Caco-2 (cell line): ENCODE results near the gene KLHL24. TPM values are rescaled to one million over a fixed set of nuclear protein-coding genes. Genes with fewer than 3 reads are reported as not detected.
"Not testable (repeated sequence)": the region's sequence is repeated elsewhere in the genome, so short reads cannot be mapped to it uniquely, and the experiment has no call there.

Source experiments
- BruUV-seq: library from RNA; stranded (reverse); fragments of 400-500 nt; replicated peaks from 2 replicates; lab custom pipeline; 2021; lab: Mats Ljungman, UMichigan
- CTCF ChIA-PET: fragments of 300-600 bp; sonication (Branson Sonifier 250); formaldehyde crosslinking; loops from one replicate; lab custom pipeline; 2022; ENCODE audit warnings: antibody characterized with exemption; lab: Charles Lee
- POLR2A ChIA-PET: fragments of 300-600 bp; sonication (Branson Sonifier 250); formaldehyde crosslinking; loops from one replicate; lab custom pipeline; 2022; ENCODE audit warnings: antibody characterized with exemption; lab: Charles Lee
- DNase-seq, 2 experiments: peaks; one replicate each; pipeline versions ENCODE4 v3.0.0 to v3.0.0-alpha.2; 2020 to 2022
- H3K27me3 ChIP-seq: replicated peaks from 2 replicates; pipeline ENCODE4 v1.6.0; 2011; ENCODE audit warnings: low read length; ENCODE audit not compliant: control insufficient read depth, insufficient read depth
- H3K36me3 ChIP-seq: 2 replicates; pipeline ENCODE4 v1.5.1; 2011; ENCODE audit warnings: low read length; ENCODE audit not compliant: control insufficient read depth, insufficient read depth
- H3K4me1 ChIP-seq: fragments of 250-450 bp; sonication (Bioruptor Pico); 2 replicates; pipeline ENCODE4 v1.5.1; 2020; ENCODE audit warnings: mild to moderate bottlenecking
- H3K4me3 ChIP-seq: 2 replicates; pipeline ENCODE4 v1.5.1; 2011; ENCODE audit warnings: low read depth, mild to moderate bottlenecking, control low read depth, low read length
- H3K9me3 ChIP-seq: fragments of 250-450 bp; sonication (Bioruptor Pico); 2 replicates; pipeline ENCODE4 v1.5.1; 2020; ENCODE audit warnings: mild to moderate bottlenecking, moderate library complexity
- H3K27ac Mint-ChIP-seq: one replicate; pipeline ENCODE4 v1.8.0; 2022; ENCODE audit warnings: mixed read lengths; ENCODE audit not compliant: unreplicated experiment
- H3K27me3 Mint-ChIP-seq: one replicate; pipeline ENCODE4 v1.8.0; 2022; ENCODE audit warnings: mixed read lengths; ENCODE audit not compliant: insufficient read depth, unreplicated experiment
- H3K36me3 Mint-ChIP-seq: one replicate; pipeline ENCODE4 v1.8.0; 2022; ENCODE audit warnings: mild to moderate bottlenecking, mixed read lengths; ENCODE audit not compliant: insufficient read depth, unreplicated experiment
- H3K4me1 Mint-ChIP-seq: one replicate; pipeline ENCODE4 v1.8.0; 2022; ENCODE audit warnings: low read depth, mixed read lengths; ENCODE audit not compliant: unreplicated experiment
- H3K4me3 Mint-ChIP-seq: one replicate; pipeline ENCODE4 v1.8.0; 2022; ENCODE audit warnings: mild to moderate bottlenecking, moderate library complexity, mixed read lengths; ENCODE audit not compliant: unreplicated experiment
- H3K9me3 Mint-ChIP-seq: one replicate; pipeline ENCODE4 v1.8.0; 2022; ENCODE audit warnings: mixed read lengths; ENCODE audit not compliant: unreplicated experiment
- CTCF ChIP-seq, 2 experiments: fragments of 200-600 bp in 1 of 2; IDR thresholded peaks; 1 replicate in 1 of 2; 2 replicates in 1 of 2; pipeline versions ENCODE4 v1.5.1 to v1.8.0; 2011 to 2022; ENCODE audit warnings: antibody characterized with exemption in 1 of 2, control low read depth in 1 of 2, inconsistent platforms in 1 of 2, low read depth in 1 of 2, low read length in 1 of 2, mild to moderate bottlenecking in 1 of 2, moderate library complexity in 1 of 2; ENCODE audit not compliant: insufficient read depth in 1 of 2, severe bottlenecking in 1 of 2, unreplicated experiment in 1 of 2
- intact Hi-C: fragments of 100-400 bp; cut with micrococcal nuclease; formaldehyde crosslinking; loops from one replicate; pipeline ENCODE4 v1.10.0; 2022; ENCODE audit not compliant: unreplicated experiment
- total RNA-seq: library from RNA; stranded (reverse); gene quantifications from 2 replicates; pipeline ENCODE4 v1.2.3, GENCODE V29; 2022

The KLHL24 gene
- total RNA-seq, 1 experiment from 2014 or later: 17.6 TPM

GRCh38 chr3:183637106-183637486 lies 1.7 kb downstream of the KLHL24 start:
- Mint-ChIP-seq H3K27ac (peak overlapping the region; percentile 84), H3K4me3 (peak overlapping the region; percentile 82), H3K9me3 (no peaks in the 10 kb centered on the region), H3K27me3 (no peaks in the 10 kb centered on the region), H3K36me3 (peaks cover 19% of the 10 kb centered on the region), H3K4me1 (no peaks in the 10 kb centered on the region)
- POLR2A ChIA-PET: interaction anchor here (0.6 to 1.9 kb wide), 5 partner anchors 10 to 582 kb away, joined by 3 to 9 read pairs (median 3); partner anchors contain the start of gene YEATS2
- no peaks in the 10 kb centered on the region for H3K4me1 ChIP-seq
- H3K27me3 ChIP-seq: no peaks in the 10 kb centered on the region
- no TSS peak for BruUV-seq
- intact Hi-C loops: loop anchor here (2.0 to 5.0 kb wide), 4 partner anchors 62 to 170 kb away; no protein-coding TSS in a partner anchor
- DNase-seq: no peak
- H3K9me3 ChIP-seq: no peaks in the 10 kb centered on the region
- H3K36me3 ChIP-seq: no peaks in the 10 kb centered on the region
- H3K4me3 ChIP-seq: peak overlapping the region; percentile 100
- CTCF ChIA-PET: interaction anchor here (0.5 to 1.3 kb wide), 2 partner anchors 130 to 177 kb away, joined by 3 to 4 read pairs; no protein-coding TSS in a partner anchor
- TF ChIP-seq CTCF (IDR thresholded peaks at IDR 0.05; ENCODE audit: insufficient read depth in 1 of 2, low read depth in 1 of 2, low read length in 1 of 2, severe bottlenecking in 1 of 2, unreplicated experiment in 1 of 2): no peak

- not testable (repeated sequence) for H3K27me3 ChIP-seq, H3K4me1 Mint-ChIP-seq, H3K4me1 ChIP-seq, H3K36me3 ChIP-seq, BruUV-seq, H3K9me3 Mint-ChIP-seq, DNase-seq, H3K27me3 Mint-ChIP-seq, H3K9me3 ChIP-seq
- ChIA-PET POLR2A (interaction anchor here (0.8 kb wide), 1 partner anchor 60 kb away, joined by 3 read pairs; the partner anchor contains the start of gene YEATS2), CTCF (interaction anchor here (0.5 kb wide), 1 partner anchor 177 kb away, joined by 3 read pairs; no protein-coding TSS in a partner anchor)
- H3K27ac Mint-ChIP-seq: peak overlapping the region; percentile 84
- peaks cover 19% of the 10 kb centered on the region for H3K36me3 Mint-ChIP-seq
- intact Hi-C loops: loop anchor here (2.0 to 5.0 kb wide), 4 partner anchors 61 to 170 kb away; no protein-coding TSS in a partner anchor
- peak overlapping the region; percentile 82 for H3K4me3 Mint-ChIP-seq
- peak overlapping the region; percentile 100; the same call in 1 of the 2 replicates for H3K4me3 ChIP-seq
Observed at GRCh38 chr3:183637633-183638032, 2.2 kb downstream of the KLHL24 start.

GRCh38 chr3:183638101-183638852 lies 2.9 kb downstream of the KLHL24 start:
- Mint-ChIP-seq H3K9me3 (no peaks in the 10 kb centered on the region), H3K27me3 (no peaks in the 10 kb centered on the region), H3K36me3 (peaks cover 19% of the 10 kb centered on the region), H3K27ac (no peak overlapping the region), H3K4me1 (no peaks in the 10 kb centered on the region), H3K4me3 (peak overlapping the region; percentile 82)
- intact Hi-C loops: loop anchor here (5.0 kb wide), 2 partner anchors 129 to 171 kb away; no protein-coding TSS in a partner anchor
- Histone ChIP-seq H3K4me3 (no peak overlapping the region), H3K9me3 (no peaks in the 10 kb centered on the region), H3K36me3 (no peaks in the 10 kb centered on the region), H3K4me1 (no peaks in the 10 kb centered on the region), H3K27me3 (no peaks in the 10 kb centered on the region)
- DNase-seq: no peak
- TF ChIP-seq CTCF (IDR thresholded peaks at IDR 0.05; ENCODE audit: insufficient read depth in 1 of 2, low read depth in 1 of 2, low read length in 1 of 2, severe bottlenecking in 1 of 2, unreplicated experiment in 1 of 2): no peak
- TSS peak; percentile 27 for BruUV-seq
- ChIA-PET CTCF (no interaction called here), POLR2A (interaction anchor here (0.8 kb wide), 1 partner anchor 60 kb away, joined by 3 read pairs; the partner anchor contains the start of gene YEATS2)

- H3K4me3 Mint-ChIP-seq, DNase-seq, H3K4me3 ChIP-seq, H3K4me1 ChIP-seq, POLR2A ChIA-PET, H3K36me3 ChIP-seq, H3K27me3 Mint-ChIP-seq, H3K9me3 ChIP-seq, H3K27me3 ChIP-seq, H3K27ac Mint-ChIP-seq, BruUV-seq, H3K9me3 Mint-ChIP-seq, H3K4me1 Mint-ChIP-seq, intact Hi-C loops, CTCF ChIA-PET: not testable (repeated sequence)
- H3K36me3 Mint-ChIP-seq: peaks cover 13% of the 10 kb centered on the region
Observed at GRCh38 chr3:183640635-183641034, 5.2 kb downstream of the KLHL24 start.
